H9 (cell line): ENCODE results near the gene HEXIM1. TPM values are rescaled to one million over a fixed set of nuclear protein-coding genes. Genes with fewer than 3 reads are reported as not detected.

ENCODE experiments used
- DNase-seq: peaks from one replicate; pipeline ENCODE4 v3.0.0-alpha.2; 2017
- H2AFZ ChIP-seq: one replicate; pipeline ENCODE4 v1.6.1; 2013; ENCODE audit warnings: mild to moderate bottlenecking, low read length, control low read depth, moderate library complexity
- H2AK5ac ChIP-seq: 2 replicates; pipeline ENCODE4 v1.6.1; 2013; ENCODE audit warnings: low read length, control low read depth, mixed read lengths; ENCODE audit not compliant: insufficient read length
- H2BK120ac ChIP-seq: one replicate; pipeline ENCODE4 v1.6.1; 2013; ENCODE audit warnings: low read depth, mild to moderate bottlenecking, low read length, control low read depth, inconsistent platforms; ENCODE audit not compliant: poor library complexity, severe bottlenecking
- H2BK12ac ChIP-seq: 2 replicates; pipeline ENCODE4 v1.6.1; 2013; ENCODE audit warnings: low read length, control low read depth, mixed read lengths, low read depth; ENCODE audit not compliant: insufficient read length
- H2BK15ac ChIP-seq: 2 replicates; pipeline ENCODE4 v1.6.1; 2013; ENCODE audit warnings: low read depth, low read length, control low read depth
- H2BK20ac ChIP-seq: one replicate; pipeline ENCODE4 v1.6.1; 2013; ENCODE audit warnings: low read depth, mild to moderate bottlenecking, low read length, control low read depth, inconsistent platforms; ENCODE audit not compliant: poor library complexity, severe bottlenecking
- H2BK5ac ChIP-seq: 2 replicates; pipeline ENCODE4 v1.6.1; 2013; ENCODE audit warnings: low read length, control low read depth, mixed read lengths; ENCODE audit not compliant: insufficient read length
- H3K14ac ChIP-seq: 2 replicates; pipeline ENCODE4 v1.6.1; 2013; ENCODE audit warnings: low read length, control low read depth; ENCODE audit not compliant: insufficient read depth
- H3K18ac ChIP-seq: 2 replicates; pipeline ENCODE4 v1.6.1; 2013; ENCODE audit warnings: low read depth, mild to moderate bottlenecking, mixed read lengths, low read length, control low read depth; ENCODE audit not compliant: insufficient read length
- H3K23ac ChIP-seq: 2 replicates; pipeline ENCODE4 v1.6.1; 2013; ENCODE audit warnings: low read length, control low read depth, mixed read lengths, low read depth; ENCODE audit not compliant: insufficient read length
- H3K23me2 ChIP-seq: 2 replicates; pipeline ENCODE4 v1.6.1; 2013; ENCODE audit warnings: low read depth, mild to moderate bottlenecking, mixed read lengths, low read length, control low read depth; ENCODE audit not compliant: insufficient read length, poor library complexity, severe bottlenecking
- H3K27ac ChIP-seq: 2 replicates; pipeline ENCODE4 v1.5.1; 2013; ENCODE audit warnings: low read length, control low read depth, mixed read lengths, low read depth; ENCODE audit not compliant: insufficient read length
- H3K27me3 ChIP-seq: 2 replicates; pipeline ENCODE4 v1.6.1; 2013; ENCODE audit warnings: low read length, control low read depth, inconsistent platforms; ENCODE audit not compliant: insufficient read depth
- H3K4ac ChIP-seq: 2 replicates; pipeline ENCODE4 v1.6.1; 2013; ENCODE audit warnings: low read depth, mild to moderate bottlenecking, control low read depth, inconsistent platforms, low read length, moderate library complexity
- H3K4me1 ChIP-seq: 2 replicates; pipeline ENCODE4 v1.6.1; 2013; ENCODE audit warnings: low read length, control low read depth, inconsistent platforms; ENCODE audit not compliant: insufficient read depth
- H3K4me2 ChIP-seq: 2 replicates; pipeline ENCODE4 v1.6.1; 2013; ENCODE audit warnings: low read length, control low read depth, mixed read lengths; ENCODE audit not compliant: insufficient read length, insufficient read depth
- H3K56ac ChIP-seq: 2 replicates; pipeline ENCODE4 v1.6.1; 2013; ENCODE audit warnings: low read depth, mild to moderate bottlenecking, mixed read lengths, low read length, control low read depth; ENCODE audit not compliant: insufficient read length
- H3K79me1 ChIP-seq: 2 replicates; pipeline ENCODE4 v1.6.1; 2013; ENCODE audit warnings: low read depth, mild to moderate bottlenecking, moderate library complexity, low read length, control low read depth, inconsistent platforms; ENCODE audit not compliant: insufficient read depth, poor library complexity, severe bottlenecking
- H3K79me2 ChIP-seq: 2 replicates; pipeline ENCODE4 v1.6.1; 2013; ENCODE audit warnings: low read length, control low read depth, inconsistent platforms; ENCODE audit not compliant: insufficient read depth
- H3K9ac ChIP-seq: 2 replicates; pipeline ENCODE4 v1.6.1; 2013; ENCODE audit warnings: low read length, control low read depth, mixed read lengths; ENCODE audit not compliant: insufficient read length; ENCODE audit errors: extremely low read depth
- H3K9me3 ChIP-seq: one replicate; pipeline ENCODE4 v1.6.1; 2013; ENCODE audit warnings: low read depth, low read length, inconsistent platforms; ENCODE audit not compliant: control insufficient read depth
- H3T11ph ChIP-seq: one replicate; pipeline ENCODE4 v1.6.1; 2013; ENCODE audit warnings: mild to moderate bottlenecking, low read length, control low read depth, inconsistent platforms
- H4K20me1 ChIP-seq: one replicate; pipeline ENCODE4 v1.6.1; 2013; ENCODE audit not compliant: control insufficient read depth, insufficient read length, insufficient read depth
- H4K5ac ChIP-seq: 2 replicates; pipeline ENCODE4 v1.6.1; 2013; ENCODE audit warnings: low read depth, mild to moderate bottlenecking, mixed read lengths, low read length, control low read depth; ENCODE audit not compliant: insufficient read length
- H4K8ac ChIP-seq: replicated peaks from 2 replicates; pipeline ENCODE4 v1.6.1; 2013; ENCODE audit warnings: low read length, control low read depth, mixed read lengths, low read depth; ENCODE audit not compliant: insufficient read length
- H4K91ac ChIP-seq: 2 replicates; pipeline ENCODE4 v1.6.1; 2013; ENCODE audit warnings: low read depth, mild to moderate bottlenecking, moderate library complexity, mixed read lengths, low read length, control low read depth; ENCODE audit not compliant: insufficient read length
- H3K27ac Mint-ChIP-seq, 3 experiments: 2 replicates in 2 of 3; 3 replicates in 1 of 3; pipeline ENCODE4 v1.8.0; 2020 to 2021; ENCODE audit warnings: mixed read lengths in 3 of 3, mild to moderate bottlenecking in 1 of 3, moderate library complexity in 1 of 3
- H3K27me3 Mint-ChIP-seq: 2 replicates; pipeline ENCODE4 v1.8.0; 2021; ENCODE audit warnings: low read depth, mild to moderate bottlenecking, moderate library complexity, mixed read lengths
- H3K36me3 Mint-ChIP-seq, 3 experiments: 2 replicates in 2 of 3; 3 replicates in 1 of 3; pipeline ENCODE4 v1.8.0; 2020 to 2021; ENCODE audit warnings: low read depth in 3 of 3, mixed read lengths in 3 of 3; ENCODE audit not compliant: insufficient read depth in 1 of 3
- H3K4me1 Mint-ChIP-seq, 2 experiments: 2 replicates each; pipeline ENCODE4 v1.8.0; 2020; ENCODE audit warnings: mixed read lengths in 2 of 2
- H3K4me3 Mint-ChIP-seq, 2 experiments: 2 replicates in 1 of 2; 3 replicates in 1 of 2; pipeline ENCODE4 v1.8.0; 2020 to 2021; ENCODE audit warnings: mild to moderate bottlenecking in 2 of 2, mixed read lengths in 2 of 2, moderate library complexity in 1 of 2
- H3K9me3 Mint-ChIP-seq, 2 experiments: 2 replicates in 1 of 2; 3 replicates in 1 of 2; pipeline ENCODE4 v1.8.0; 2020; ENCODE audit warnings: mild to moderate bottlenecking in 2 of 2, mixed read lengths in 2 of 2, moderate library complexity in 1 of 2
- CTCF ChIP-seq: fragments of 200-600 bp; sonication (generic); conservative IDR thresholded peaks from 3 replicates; pipeline ENCODE4 v1.8.0; 2021; ENCODE audit warnings: antibody characterized with exemption, mild to moderate bottlenecking
- WGBS: extraction: QIAGEN DNeasy Blood & Tissue Kit; methylation state at CpG from one replicate; pipeline ENCODE4 v1.1.7; 2013; ENCODE audit warnings: missing lambda C conversion rate, low lambda C conversion rate, mixed read lengths; ENCODE audit not compliant: insufficient read length; ENCODE audit errors: extremely low coverage; 5-methylcytosine and 5-hydroxymethylcytosine counted together
- total RNA-seq: library from RNA; stranded (reverse); gene quantifications from 2 replicates; pipeline ENCODE4 v1.2.1, GENCODE V29; 2021

Gene HEXIM1
- total RNA-seq, 1 experiment from 2014 or later: 32.4 TPM

GRCh38 chr17:45117848-45118646 is 30.2 kb upstream of the HEXIM1 start:
- Histone ChIP-seq H2AFZ (no peak overlapping the region), H2BK120ac (no peak overlapping the region), H4K8ac (no peak overlapping the region), H2AK5ac (no peak overlapping the region), H3K4ac (no peak overlapping the region), H3K23ac (no peak overlapping the region), H3K56ac (no peak overlapping the region), H3K18ac (no peak overlapping the region), H4K20me1 (no peaks in the 10 kb centered on the region), H3K27me3 (no peaks in the 10 kb centered on the region), H3K14ac (no peak overlapping the region; the same call in 1 of the 2 replicates), H3T11ph (no peak overlapping the region), H3K79me1 (no peaks in the 10 kb centered on the region), H3K4me1 (no peaks in the 10 kb centered on the region), H3K23me2 (no peaks in the 10 kb centered on the region), H2BK5ac (no peak overlapping the region), H3K79me2 (no peaks in the 10 kb centered on the region), H3K27ac (no peak overlapping the region), H3K9me3 (no peaks in the 10 kb centered on the region), H2BK15ac (no peak overlapping the region), H4K5ac (no peak overlapping the region), H3K4me2 (no peak overlapping the region), H4K91ac (no peak overlapping the region), H2BK20ac (no peak overlapping the region), H3K9ac (no peak overlapping the region), H2BK12ac (no peak overlapping the region)
- Mint-ChIP-seq H3K27ac (no peak overlapping the region; a peak in 1 of 7 replicates), H3K27me3 (no peaks in the 10 kb centered on the region), H3K9me3 (no peaks in the 10 kb centered on the region), H3K36me3 (peaks cover 0 to 4% (median 0%) of the 10 kb centered on the region in 3 experiments; a peak in 4 of 7 replicates), H3K4me1 (peaks cover 8 to 31% of the 10 kb centered on the region in 2 experiments), H3K4me3 (peak overlapping the region in 1 of 2 experiments; percentile 29; a peak in 1 of 5 replicates)
- no peak for TF ChIP-seq CTCF
- no peak for DNase-seq
- whole genome bisulfite sequencing: no CpG with 5 or more reads among the region's 20 CpGs
